ENCODE measurements around the gene SLC49A4.

SLC49A4 gene

GRCh38 chr3:122782804-122783203 is 12.1 kb upstream of the SLC49A4 start:
- Histone ChIP-seq H2BK120ac (ENCODE audit: insufficient read depth, low read length, poor library complexity) (no peak overlapping the region), H3K79me1 (ENCODE audit: low read length) (peaks cover 2% of the 10 kb centered on the region), H3K9ac (ENCODE audit: low read length) (no peak overlapping the region), H3K4me3 (ENCODE audit: low read depth, low read length) (no peak overlapping the region), H2AFZ (ENCODE audit: insufficient read depth, low read length, poor library complexity) (no peak overlapping the region), H3K27me3 (ENCODE audit: insufficient read depth, low read length) (no peaks in the 10 kb centered on the region), H3K18ac (ENCODE audit: low read length) (no peak overlapping the region), H3K14ac (ENCODE audit: low read length) (no peak overlapping the region), H3K23ac (ENCODE audit: low read length) (no peak overlapping the region), H3K4me1 (ENCODE audit: control insufficient read depth in 1 of 2, insufficient read depth in 2 of 2, low read length in 2 of 2) (peaks cover 6 to 8% of the 10 kb centered on the region in 2 experiments), H2AK5ac (ENCODE audit: low read length) (no peak overlapping the region), H3K4me2 (ENCODE audit: low read length) (no peak overlapping the region), H2BK5ac (ENCODE audit: low read depth, low read length, poor library complexity) (no peak overlapping the region), H4K12ac (ENCODE audit: low read depth, low read length) (no peak overlapping the region), H2BK12ac (ENCODE audit: low read length) (no peak overlapping the region), H3K36me3 (ENCODE audit: control insufficient read depth in 1 of 2, insufficient read depth in 2 of 2, low read length in 2 of 2) (peaks cover 0 to 2% of the 10 kb centered on the region in 2 experiments), H3K27ac (ENCODE audit: low read depth, low read length) (no peak overlapping the region), H4K91ac (ENCODE audit: low read depth, low read length) (no peak overlapping the region), H3K4ac (ENCODE audit: low read depth, low read length) (no peak overlapping the region), H3K79me2 (ENCODE audit: control insufficient read depth, insufficient read depth, low read length, poor library complexity) (no peaks in the 10 kb centered on the region), H3K9me3 (ENCODE audit: insufficient read depth, low read depth, low read length) (no peaks in the 10 kb centered on the region), H4K8ac (ENCODE audit: low read depth, low read length) (no peak overlapping the region)
- no CpG with 5 or more reads among the region's 1 CpG for WGBS (ENCODE audit: extremely low coverage, insufficient coverage, insufficient read length)
- no peak for DNase-seq

GRCh38 chr3:122784436-122784835 is 10.4 kb upstream of the SLC49A4 start:
- peaks cover 2% of the 10 kb centered on the region for H3K79me1 ChIP-seq (ENCODE audit: low read length)
- H3K18ac ChIP-seq (ENCODE audit: low read length): no peak overlapping the region
- no peaks in the 10 kb centered on the region for H3K79me2 ChIP-seq (ENCODE audit: control insufficient read depth, insufficient read depth, low read length, poor library complexity)
- H3K4me3 ChIP-seq (ENCODE audit: low read depth, low read length): no peak overlapping the region
- H3K36me3 ChIP-seq (ENCODE audit: control insufficient read depth in 1 of 2, insufficient read depth in 2 of 2, low read length in 2 of 2): peaks cover 0 to 2% of the 10 kb centered on the region in 2 experiments
- peak overlapping the region; percentile 77 for H3K27ac ChIP-seq (ENCODE audit: low read depth, low read length)
- no peak overlapping the region for H3K14ac ChIP-seq (ENCODE audit: low read length)
- H3K27me3 ChIP-seq (ENCODE audit: insufficient read depth, low read length): no peaks in the 10 kb centered on the region
- no peak overlapping the region for H3K4me2 ChIP-seq (ENCODE audit: low read length)
- no peak overlapping the region for H2AK5ac ChIP-seq (ENCODE audit: low read length)
- no peak overlapping the region for H4K8ac ChIP-seq (ENCODE audit: low read depth, low read length)
- H2AFZ ChIP-seq (ENCODE audit: insufficient read depth, low read length, poor library complexity): no peak overlapping the region
- peaks cover 6 to 8% of the 10 kb centered on the region in 2 experiments for H3K4me1 ChIP-seq (ENCODE audit: control insufficient read depth in 1 of 2, insufficient read depth in 2 of 2, low read length in 2 of 2)
- no peak overlapping the region for H2BK120ac ChIP-seq (ENCODE audit: insufficient read depth, low read length, poor library complexity)
- no peak overlapping the region for H4K12ac ChIP-seq (ENCODE audit: low read depth, low read length)
- H3K4ac ChIP-seq (ENCODE audit: low read depth, low read length): no peak overlapping the region
- H3K9me3 ChIP-seq (ENCODE audit: insufficient read depth, low read depth, low read length): no peaks in the 10 kb centered on the region
- no peak overlapping the region for H3K9ac ChIP-seq (ENCODE audit: low read length)
- DNase-seq: peak; percentile 72 to 91
- H2BK12ac ChIP-seq (ENCODE audit: low read length): no peak overlapping the region
- H2BK5ac ChIP-seq (ENCODE audit: low read depth, low read length, poor library complexity): no peak overlapping the region
- WGBS (ENCODE audit: extremely low coverage, insufficient coverage, insufficient read length): no CpG with 5 or more reads among the region's 1 CpG
- H4K91ac ChIP-seq (ENCODE audit: low read depth, low read length): no peak overlapping the region
- no peak overlapping the region for H3K23ac ChIP-seq (ENCODE audit: low read length)

- Histone ChIP-seq H3K27ac (ENCODE audit: low read depth, low read length) (peak overlapping the region; percentile 77), H3K4me3 (ENCODE audit: low read depth, low read length) (no peak overlapping the region), H2BK120ac (ENCODE audit: insufficient read depth, low read length, poor library complexity) (no peak overlapping the region), H3K4me2 (ENCODE audit: low read length) (peak overlapping the region; percentile 10), H3K27me3 (ENCODE audit: insufficient read depth, low read length) (no peaks in the 10 kb centered on the region), H4K91ac (ENCODE audit: low read depth, low read length) (no peak overlapping the region), H3K79me1 (ENCODE audit: low read length) (peaks cover 2% of the 10 kb centered on the region), H2BK5ac (ENCODE audit: low read depth, low read length, poor library complexity) (no peak overlapping the region), H3K9ac (ENCODE audit: low read length) (no peak overlapping the region), H3K23ac (ENCODE audit: low read length) (no peak overlapping the region), H3K9me3 (ENCODE audit: insufficient read depth, low read depth, low read length) (no peaks in the 10 kb centered on the region), H2AK5ac (ENCODE audit: low read length) (no peak overlapping the region), H3K14ac (ENCODE audit: low read length) (no peak overlapping the region), H3K79me2 (ENCODE audit: control insufficient read depth, insufficient read depth, low read length, poor library complexity) (no peaks in the 10 kb centered on the region), H4K12ac (ENCODE audit: low read depth, low read length) (no peak overlapping the region), H2AFZ (ENCODE audit: insufficient read depth, low read length, poor library complexity) (no peak overlapping the region), H4K8ac (ENCODE audit: low read depth, low read length) (peak overlapping the region; percentile 50), H3K4me1 (ENCODE audit: control insufficient read depth in 1 of 2, insufficient read depth in 2 of 2, low read length in 2 of 2) (peaks cover 6 to 10% of the 10 kb centered on the region in 2 experiments), H3K18ac (ENCODE audit: low read length) (no peak overlapping the region), H3K4ac (ENCODE audit: low read depth, low read length) (no peak overlapping the region), H2BK12ac (ENCODE audit: low read length) (no peak overlapping the region), H3K36me3 (ENCODE audit: control insufficient read depth in 1 of 2, insufficient read depth in 2 of 2, low read length in 2 of 2) (peaks cover 0 to 2% of the 10 kb centered on the region in 2 experiments)
- DNase-seq: peak; percentile 85 to 98
- no CpG with 5 or more reads among the region's 1 CpG for WGBS (ENCODE audit: extremely low coverage, insufficient coverage, insufficient read length)
These were observed 9.6 kb upstream of the SLC49A4 start for GRCh38 chr3:122785231-122785630.

GRCh38 chr3:122786066-122786465 is 8.8 kb upstream of the SLC49A4 start:
- Histone ChIP-seq H3K23ac (ENCODE audit: low read length) (no peak overlapping the region), H3K4ac (ENCODE audit: low read depth, low read length) (no peak overlapping the region), H3K79me1 (ENCODE audit: low read length) (peaks cover 2% of the 10 kb centered on the region), H4K12ac (ENCODE audit: low read depth, low read length) (no peak overlapping the region), H4K8ac (ENCODE audit: low read depth, low read length) (no peak overlapping the region), H3K4me3 (ENCODE audit: low read depth, low read length) (no peak overlapping the region), H3K18ac (ENCODE audit: low read length) (no peak overlapping the region), H2AK5ac (ENCODE audit: low read length) (no peak overlapping the region), H3K36me3 (ENCODE audit: control insufficient read depth in 1 of 2, insufficient read depth in 2 of 2, low read length in 2 of 2) (peaks cover 0 to 2% of the 10 kb centered on the region in 2 experiments), H2BK5ac (ENCODE audit: low read depth, low read length, poor library complexity) (no peak overlapping the region), H3K9me3 (ENCODE audit: insufficient read depth, low read depth, low read length) (no peaks in the 10 kb centered on the region), H3K27me3 (ENCODE audit: insufficient read depth, low read length) (no peaks in the 10 kb centered on the region), H3K4me2 (ENCODE audit: low read length) (no peak overlapping the region), H2BK12ac (ENCODE audit: low read length) (no peak overlapping the region), H3K14ac (ENCODE audit: low read length) (no peak overlapping the region), H3K27ac (ENCODE audit: low read depth, low read length) (no peak overlapping the region), H2AFZ (ENCODE audit: insufficient read depth, low read length, poor library complexity) (no peak overlapping the region), H3K9ac (ENCODE audit: low read length) (no peak overlapping the region), H2BK120ac (ENCODE audit: insufficient read depth, low read length, poor library complexity) (no peak overlapping the region), H3K4me1 (ENCODE audit: control insufficient read depth in 1 of 2, insufficient read depth in 2 of 2, low read length in 2 of 2) (peaks cover 6 to 10% of the 10 kb centered on the region in 2 experiments), H4K91ac (ENCODE audit: low read depth, low read length) (no peak overlapping the region), H3K79me2 (ENCODE audit: control insufficient read depth, insufficient read depth, low read length, poor library complexity) (no peaks in the 10 kb centered on the region)
- WGBS (ENCODE audit: extremely low coverage, insufficient coverage, insufficient read length): no CpG with 5 or more reads among the region's 1 CpG
- DNase-seq: peak; percentile 57 to 77

Data from trophoblast cell (in vitro differentiated cells and primary cell).